NCI-H1105 treated with DMSO at 0.1 percent for 48 hours (cell line): ENCODE measurements around the gene TINCR.
"Not testable (repeated sequence)": the region's sequence is repeated elsewhere in the genome, so short reads cannot be mapped to it uniquely, and the experiment has no call there.

Experiments
- DNase-seq: peaks from one replicate; lab custom pipeline; 2025; lab: John Stamatoyannopoulos, UW

TINCR gene

GRCh38 chr19:5567360-5567969 lies at the start of gene TINCR:
Gene TINCR, minus strand, starts transcription at chr19:5567953.
- no peak for DNase-seq

- DNase-seq, result no peak
These were observed 49.3 kb upstream of the TINCR start for GRCh38 chr19:5617080-5617479.

GRCh38 chr19:5615756-5616327 lies 48.1 kb upstream of the TINCR start:
- DNase-seq, result no peak

GRCh38 chr19:5612891-5613865 lies 45.4 kb upstream of the TINCR start:
- DNase-seq, result no peak

- DNase-seq, result no peak
These were observed 42.2 kb upstream of the TINCR start for GRCh38 chr19:5609881-5610448.

GRCh38 chr19:5608766-5609165 lies 41.0 kb upstream of the TINCR start:
- DNase-seq, result not testable (repeated sequence)

- DNase-seq, result no peak
These were observed 40.5 kb upstream of the TINCR start for GRCh38 chr19:5608291-5608690.

- no peak for DNase-seq
These were observed 39.8 kb upstream of the TINCR start for GRCh38 chr19:5607318-5608275.

- DNase-seq, result no peak
These were observed 37.6 kb upstream of the TINCR start for GRCh38 chr19:5605362-5605761.

- DNase-seq, result no peak
These were observed 35.9 kb upstream of the TINCR start for GRCh38 chr19:5603626-5604025.

GRCh38 chr19:5600797-5601196 lies 33.0 kb upstream of the TINCR start:
- DNase-seq, result no peak

- no peak for DNase-seq
These were observed 28.0 kb upstream of the TINCR start for GRCh38 chr19:5595745-5596144.

GRCh38 chr19:5595129-5595528 lies 27.4 kb upstream of the TINCR start:
- DNase-seq, result no peak

GRCh38 chr19:5594521-5594950 lies 26.8 kb upstream of the TINCR start:
- no peak for DNase-seq

GRCh38 chr19:5593343-5594255 lies 25.8 kb upstream of the TINCR start:
- DNase-seq, result no peak

GRCh38 chr19:5592531-5593342 lies 25.0 kb upstream of the TINCR start:
- no peak for DNase-seq

- no peak for DNase-seq
These were observed 23.7 kb upstream of the TINCR start for GRCh38 chr19:5591476-5591875.

- DNase-seq, result no peak
These were observed 23.1 kb upstream of the TINCR start for GRCh38 chr19:5590865-5591154.

GRCh38 chr19:5590151-5590864 lies 22.6 kb upstream of the TINCR start:
- DNase-seq, result no peak
